Retinal pigment epithelial cell (primary cell): ENCODE measurements around the gene LSM11.

Experiments
- DNase-seq: peaks from one replicate; pipeline ENCODE4 v3.0.0-alpha.2; 2010; ENCODE audit warnings: low read depth
- H3K4me3 ChIP-seq: 2 replicates; pipeline ENCODE4 v1.5.1; 2011; ENCODE audit warnings: mild to moderate bottlenecking, low read length, control low read depth, moderate library complexity
- TF ChIP-seq, protein P1 (sequence below): conservative IDR thresholded peaks from 2 replicates; pipeline ENCODE4 v1.5.1; 2011; ENCODE audit warnings: low read depth, low read length, control low read depth, inconsistent platforms

LSM11 gene

DNA sequence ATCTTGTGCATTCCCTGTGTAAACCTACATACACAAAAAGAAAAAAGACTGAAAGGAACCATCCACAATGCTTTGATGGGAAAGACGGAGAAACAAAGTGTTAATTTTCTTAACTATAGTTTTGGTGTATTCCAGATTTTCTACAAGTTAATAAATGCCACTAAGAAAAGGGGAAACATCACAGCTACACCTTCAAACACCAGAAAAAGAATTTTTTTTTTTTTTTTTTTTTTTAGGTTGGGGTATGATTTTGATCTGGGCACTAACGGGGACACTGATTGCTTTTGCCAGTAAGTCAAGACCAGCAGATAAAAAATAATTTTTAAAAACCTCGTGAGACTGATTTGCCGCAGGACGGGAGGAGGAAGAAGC lies 12.6 kb upstream of the LSM11 start:
- H3K4me3 ChIP-seq, result peak overlapping the region; percentile 83
- no peak for DNase-seq
- TF ChIP-seq, protein P1, sequence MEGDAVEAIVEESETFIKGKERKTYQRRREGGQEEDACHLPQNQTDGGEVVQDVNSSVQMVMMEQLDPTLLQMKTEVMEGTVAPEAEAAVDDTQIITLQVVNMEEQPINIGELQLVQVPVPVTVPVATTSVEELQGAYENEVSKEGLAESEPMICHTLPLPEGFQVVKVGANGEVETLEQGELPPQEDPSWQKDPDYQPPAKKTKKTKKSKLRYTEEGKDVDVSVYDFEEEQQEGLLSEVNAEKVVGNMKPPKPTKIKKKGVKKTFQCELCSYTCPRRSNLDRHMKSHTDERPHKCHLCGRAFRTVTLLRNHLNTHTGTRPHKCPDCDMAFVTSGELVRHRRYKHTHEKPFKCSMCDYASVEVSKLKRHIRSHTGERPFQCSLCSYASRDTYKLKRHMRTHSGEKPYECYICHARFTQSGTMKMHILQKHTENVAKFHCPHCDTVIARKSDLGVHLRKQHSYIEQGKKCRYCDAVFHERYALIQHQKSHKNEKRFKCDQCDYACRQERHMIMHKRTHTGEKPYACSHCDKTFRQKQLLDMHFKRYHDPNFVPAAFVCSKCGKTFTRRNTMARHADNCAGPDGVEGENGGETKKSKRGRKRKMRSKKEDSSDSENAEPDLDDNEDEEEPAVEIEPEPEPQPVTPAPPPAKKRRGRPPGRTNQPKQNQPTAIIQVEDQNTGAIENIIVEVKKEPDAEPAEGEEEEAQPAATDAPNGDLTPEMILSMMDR, result no peak

DNA sequence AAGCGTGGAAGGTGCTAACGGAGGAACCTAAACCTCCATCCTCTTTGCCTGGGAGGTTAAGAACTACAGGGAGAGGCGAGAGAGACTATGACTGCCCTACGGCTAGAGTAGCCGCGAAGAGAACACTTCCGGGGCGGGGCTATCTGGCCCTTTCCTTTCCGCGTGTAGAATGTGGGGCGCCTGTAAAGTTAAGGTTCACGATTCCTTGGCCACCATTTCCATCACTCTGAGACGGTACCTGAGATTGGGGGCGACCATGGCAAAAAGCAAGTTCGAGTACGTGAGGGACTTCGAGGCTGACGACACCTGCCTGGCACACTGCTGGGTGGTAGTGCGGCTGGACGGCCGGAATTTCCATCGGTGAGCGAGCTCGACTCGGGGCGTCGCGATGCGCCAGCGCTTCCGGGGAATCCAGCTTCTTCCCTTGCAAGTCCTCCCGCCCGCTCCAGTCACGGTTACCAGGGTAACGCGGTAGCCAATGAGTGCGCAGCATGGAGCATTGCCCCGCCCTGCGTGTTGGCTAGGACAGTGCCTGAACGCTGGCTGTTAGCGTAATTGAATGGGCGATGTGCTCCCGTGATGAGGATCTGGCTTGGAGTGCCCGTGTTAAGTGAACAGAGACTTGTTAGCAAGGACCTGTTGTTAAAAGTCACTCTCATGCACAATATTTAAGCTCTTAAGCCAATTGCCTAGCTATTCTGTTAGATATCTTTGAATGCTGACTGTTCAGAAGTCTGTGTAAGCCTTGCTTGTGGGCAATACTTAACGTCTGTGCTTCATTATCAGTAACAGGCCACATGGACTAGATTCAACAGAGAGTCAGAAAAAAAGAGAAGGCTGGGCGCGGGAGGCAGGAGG lies 12.0 kb upstream of the LSM11 start, which contains the start of gene THG1L:
THG1L (plus strand) TSS at position 149 of the 858 bp plus-strand sequence; CDS start at position 170, 21 bp downstream.
- H3K4me3 ChIP-seq, result peak within 1 kb of the TSS; percentile 83
- peak; percentile 96 for DNase-seq
- TF ChIP-seq, protein P1, result no peak

DNA sequence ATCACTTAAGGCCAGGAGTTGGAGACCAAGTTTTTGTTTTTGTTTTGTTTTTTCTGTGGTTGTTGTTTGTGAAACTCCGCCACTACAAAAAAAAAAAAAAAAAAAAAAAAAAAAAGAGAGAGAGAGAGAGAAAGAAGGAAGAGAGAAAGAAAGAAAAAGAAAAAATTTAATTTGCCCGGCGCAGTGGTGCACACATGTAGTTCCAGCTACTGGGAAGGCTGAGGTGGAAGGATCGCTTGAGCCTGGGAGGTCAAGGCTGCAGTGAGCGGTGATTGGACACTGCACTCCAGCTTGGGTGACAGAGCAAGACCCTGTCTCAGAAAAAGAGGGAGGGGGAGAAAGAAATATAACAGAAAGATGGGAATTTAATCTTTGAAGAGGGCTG lies 11.4 kb upstream of the LSM11 start:
- no peak for DNase-seq
- H3K4me3 ChIP-seq, result peak overlapping the region; percentile 83
- TF ChIP-seq, protein P1, result no peak

DNA sequence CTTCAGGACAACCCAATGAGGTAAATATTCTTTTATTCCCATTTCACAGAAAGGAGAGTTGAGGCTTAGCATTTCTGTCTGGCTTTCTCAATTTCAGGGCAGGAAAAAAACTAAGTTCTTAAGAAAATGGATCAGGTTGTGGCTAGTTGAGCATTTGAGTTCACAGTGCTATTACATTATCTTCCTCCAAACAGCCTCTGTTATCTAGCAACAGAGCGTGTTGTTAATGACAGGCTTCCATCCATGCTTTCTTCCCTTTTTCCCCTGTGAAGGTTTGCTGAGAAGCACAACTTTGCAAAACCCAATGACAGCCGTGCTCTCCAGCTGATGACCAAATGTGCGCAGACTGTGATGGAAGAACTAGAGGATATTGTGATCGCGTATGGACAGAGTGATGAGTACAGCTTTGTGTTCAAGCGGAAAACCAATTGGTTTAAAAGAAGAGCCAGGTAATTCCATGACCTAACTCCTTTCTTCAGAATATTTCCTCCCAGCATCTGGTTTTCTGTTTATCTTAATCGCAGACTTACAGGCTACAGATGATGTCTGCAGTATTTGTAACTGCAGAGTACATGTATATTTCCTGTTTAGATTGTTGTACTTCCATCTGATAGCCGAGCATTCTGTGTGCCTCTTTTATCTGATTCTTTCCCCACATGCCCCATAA lies 10.8 kb upstream of the LSM11 start:
- TF ChIP-seq, protein P1, result no peak
- DNase-seq, result no peak
- H3K4me3 ChIP-seq, result no peak overlapping the region

DNA sequence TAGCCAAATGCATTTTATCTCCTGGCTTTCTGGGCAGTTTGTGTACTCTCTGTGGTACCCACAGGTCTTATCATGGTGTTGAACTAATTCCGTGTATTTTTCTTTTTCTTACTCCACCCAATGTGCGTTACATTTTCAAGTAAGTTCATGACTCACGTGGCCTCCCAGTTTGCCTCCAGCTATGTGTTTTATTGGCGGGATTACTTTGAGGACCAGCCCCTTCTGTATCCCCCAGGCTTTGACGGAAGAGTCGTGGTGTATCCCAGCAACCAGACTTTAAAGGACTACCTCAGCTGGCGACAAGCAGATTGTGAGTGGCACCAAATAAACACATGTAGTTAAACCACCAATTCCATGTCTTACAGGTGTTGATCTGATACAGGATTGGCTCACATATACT lies 9.1 kb upstream of the LSM11 start:
- TF ChIP-seq, protein P1, result no peak
- DNase-seq, result no peak

DNA sequence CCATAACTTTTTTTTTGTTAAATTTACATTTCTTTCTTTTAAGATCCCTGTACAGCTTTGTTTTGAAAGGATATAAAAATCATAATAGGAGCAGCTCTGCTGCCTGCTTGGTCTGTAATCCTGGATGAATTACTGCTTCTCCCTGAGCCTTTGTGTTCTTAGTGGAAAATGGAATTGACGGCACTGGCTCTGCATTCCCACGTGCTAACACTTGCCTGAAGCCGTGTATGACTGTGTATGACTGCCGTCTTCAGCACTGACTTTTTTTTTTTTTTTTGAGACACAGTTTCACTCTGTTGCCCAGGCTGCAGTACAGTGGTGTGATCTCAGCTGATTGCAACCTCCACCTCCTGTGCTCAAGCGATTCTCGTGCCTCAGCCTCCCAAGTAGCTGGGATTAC lies 7.5 kb upstream of the LSM11 start:
- no peak overlapping the region for H3K4me3 ChIP-seq
- TF ChIP-seq, protein P1, result no peak
- DNase-seq, result no peak

More for the DNA sequence above, 9.1 kb upstream of the LSM11 start:
- no peak overlapping the region for H3K4me3 ChIP-seq
